GM12891 (cell line): Measurements from ENCODE around the gene ZCCHC10.

Experiments used
- POLR2A ChIP-seq: IDR thresholded peaks from 2 replicates; pipeline ENCODE4 v1.6.1; 2011; ENCODE audit warnings: low read depth, low read length, control low read depth
- POLR2AphosphoS5 ChIP-seq: IDR thresholded peaks from 2 replicates; pipeline ENCODE4 v1.6.1; 2011; ENCODE audit warnings: low read depth, low read length, control low read depth
- TAF1 ChIP-seq: IDR thresholded peaks from 2 replicates; pipeline ENCODE4 v1.6.1; 2011; ENCODE audit warnings: low read depth, low read length, control low read depth

- TF ChIP-seq POLR2AphosphoS5: no peak
- TF ChIP-seq POLR2A: no peak
- no peak for TF ChIP-seq TAF1
Observed at GRCh38 chr5:133006653-133007052, 19.7 kb downstream of the ZCCHC10 start.
